CD4-positive, alpha-beta T cell (primary cell): ENCODE data around the gene PRTG. TPM values are rescaled to one million over a fixed set of nuclear protein-coding genes. Genes with fewer than 3 reads are reported as not detected.
A peak's percentile ranks its signal among the peaks of the same experiment; 100 is the strongest.

Source experiments
- ATAC-seq: fragments of 200-7000 bp; cut with Tn5 transposase; one replicate; pipeline ENCODE4 v1.10.0; 2022; ENCODE audit warnings: mild to moderate bottlenecking; ENCODE audit not compliant: poor library complexity
- CTCF ChIA-PET: fragments of 350-600 bp; sonication (Branson Sonifier 250); formaldehyde crosslinking; loops from one replicate; lab custom pipeline; 2021; ENCODE audit warnings: antibody characterized with exemption, inconsistent platforms; lab: Charles Lee
- POLR2A ChIA-PET: fragments of 350-600 bp; sonication (Branson Sonifier 250); formaldehyde crosslinking; loops from one replicate; lab custom pipeline; 2021; ENCODE audit warnings: antibody characterized with exemption, inconsistent platforms; lab: Charles Lee
- DNase-seq, 14 experiments: peaks; one replicate each; pipeline ENCODE4 v3.0.0-alpha.2; 2013 to 2020; ENCODE audit warnings: mixed read lengths in 2 of 14
- H3K27ac ChIP-seq, 2 donors: one replicate each; pipeline versions ENCODE4 v1.5.1 to v1.7.0; 2013; ENCODE audit warnings: low read length in 2 of 2, low read depth in 1 of 2, mild to moderate bottlenecking in 1 of 2
- H3K27me3 ChIP-seq, 2 experiments: 1 replicate in 1 of 2; 2 replicates in 1 of 2; pipeline versions ENCODE4 v1.6.1 to v1.7.0; 2013; ENCODE audit warnings: low read length in 2 of 2, control low read depth in 1 of 2, mild to moderate bottlenecking in 1 of 2, moderate library complexity in 1 of 2; ENCODE audit not compliant: insufficient read depth in 2 of 2, control insufficient read depth in 1 of 2
- H3K36me3 ChIP-seq: one replicate; pipeline ENCODE4 v1.6.1; 2013; ENCODE audit warnings: low read length, control low read depth; ENCODE audit not compliant: insufficient read depth
- H3K4me1 ChIP-seq: one replicate; pipeline ENCODE4 v1.6.1; 2013; ENCODE audit warnings: low read length, control low read depth; ENCODE audit not compliant: insufficient read depth
- H3K4me3 ChIP-seq: one replicate; pipeline ENCODE4 v1.5.1; 2013; ENCODE audit warnings: mild to moderate bottlenecking, low read length, moderate library complexity
- H3K9me3 ChIP-seq, 2 experiments: 1 replicate in 1 of 2; 2 replicates in 1 of 2; pipeline versions ENCODE4 v1.6.1 to v1.7.0; 2013; ENCODE audit warnings: low read length in 2 of 2, mild to moderate bottlenecking in 2 of 2, control low read depth in 1 of 2, moderate library complexity in 1 of 2; ENCODE audit not compliant: control insufficient read depth in 1 of 2, insufficient read depth in 1 of 2
- H3K27ac Mint-ChIP-seq: one replicate; pipeline ENCODE4 v1.8.0; 2020; ENCODE audit warnings: mixed read lengths
- H3K27me3 Mint-ChIP-seq: one replicate; pipeline ENCODE4 v1.8.0; 2021; ENCODE audit warnings: mixed read lengths
- H3K36me3 Mint-ChIP-seq: one replicate; pipeline ENCODE4 v1.8.0; 2021; ENCODE audit warnings: low read depth, mixed read lengths
- H3K4me1 Mint-ChIP-seq: one replicate; pipeline ENCODE4 v1.8.0; 2021; ENCODE audit warnings: low read depth, mixed read lengths
- H3K4me3 Mint-ChIP-seq: one replicate; pipeline ENCODE4 v1.8.0; 2020; ENCODE audit warnings: mild to moderate bottlenecking, mixed read lengths
- H3K9me3 Mint-ChIP-seq: one replicate; pipeline ENCODE4 v1.8.0; 2020; ENCODE audit warnings: mixed read lengths
- intact Hi-C, 2 experiments: fragments of 100-400 bp; cut with DNase I in 1 of 2; cut with micrococcal nuclease in 1 of 2; formaldehyde crosslinking; loops; one replicate each; pipeline versions ENCODE4 v1.15.1 to v1.9.0; 2023 to 2025; cut with DNase I, micrococcal nuclease
- total RNA-seq, 174 experiments: library from RNA in 2 of 174; stranded (reverse) in 2 of 174; gene quantifications; one replicate each; pipeline ENCODE4 v1.2.3 and lab custom pipeline; 2021 to 2026
- TF ChIP-seq, protein P1 (sequence below): fragments of 200-600 bp; IDR thresholded peaks from one replicate; pipeline ENCODE4 v1.8.0; 2022; ENCODE audit warnings: antibody characterized with exemption, mild to moderate bottlenecking

PRTG gene
- total RNA-seq, 2 experiments from 2014 or later, result not detected

- no peaks in the 10 kb centered on the region for H3K36me3 ChIP-seq
- no peaks in the 10 kb centered on the region for H3K36me3 Mint-ChIP-seq
- H3K4me3 Mint-ChIP-seq, result peak overlapping the region; percentile 81
- ATAC-seq (no peak), DNase-seq (no peak)
- H3K27ac Mint-ChIP-seq, result no peak overlapping the region
- peaks cover 10% of the 10 kb centered on the region for H3K4me1 ChIP-seq
- no peak overlapping the region for H3K4me3 ChIP-seq
- no peaks in the 10 kb centered on the region for H3K4me1 Mint-ChIP-seq
- TF ChIP-seq, protein P1, sequence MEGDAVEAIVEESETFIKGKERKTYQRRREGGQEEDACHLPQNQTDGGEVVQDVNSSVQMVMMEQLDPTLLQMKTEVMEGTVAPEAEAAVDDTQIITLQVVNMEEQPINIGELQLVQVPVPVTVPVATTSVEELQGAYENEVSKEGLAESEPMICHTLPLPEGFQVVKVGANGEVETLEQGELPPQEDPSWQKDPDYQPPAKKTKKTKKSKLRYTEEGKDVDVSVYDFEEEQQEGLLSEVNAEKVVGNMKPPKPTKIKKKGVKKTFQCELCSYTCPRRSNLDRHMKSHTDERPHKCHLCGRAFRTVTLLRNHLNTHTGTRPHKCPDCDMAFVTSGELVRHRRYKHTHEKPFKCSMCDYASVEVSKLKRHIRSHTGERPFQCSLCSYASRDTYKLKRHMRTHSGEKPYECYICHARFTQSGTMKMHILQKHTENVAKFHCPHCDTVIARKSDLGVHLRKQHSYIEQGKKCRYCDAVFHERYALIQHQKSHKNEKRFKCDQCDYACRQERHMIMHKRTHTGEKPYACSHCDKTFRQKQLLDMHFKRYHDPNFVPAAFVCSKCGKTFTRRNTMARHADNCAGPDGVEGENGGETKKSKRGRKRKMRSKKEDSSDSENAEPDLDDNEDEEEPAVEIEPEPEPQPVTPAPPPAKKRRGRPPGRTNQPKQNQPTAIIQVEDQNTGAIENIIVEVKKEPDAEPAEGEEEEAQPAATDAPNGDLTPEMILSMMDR, result no peak
- H3K27ac ChIP-seq, result no peak overlapping the region
- H3K27me3 ChIP-seq, result peaks cover 28 to 57% of the 10 kb centered on the region in 2 experiments
- H3K9me3 Mint-ChIP-seq, result no peaks in the 10 kb centered on the region
- intact Hi-C loops, result no loop called here
- peaks cover 0 to 5% of the 10 kb centered on the region in 2 experiments for H3K9me3 ChIP-seq
- ChIA-PET CTCF (no interaction called here), POLR2A (no interaction called here)
- peaks cover 42% of the 10 kb centered on the region for H3K27me3 Mint-ChIP-seq
Observed at GRCh38 chr15:55589287-55589686, 153.7 kb downstream of the PRTG start.

- Histone ChIP-seq H3K27ac (no peak overlapping the region), H3K4me3 (peak overlapping the region; percentile 22), H3K27me3 (peaks cover 31 to 63% of the 10 kb centered on the region in 2 experiments), H3K4me1 (peaks cover 10% of the 10 kb centered on the region), H3K9me3 (peaks cover 0 to 5% of the 10 kb centered on the region in 2 experiments), H3K36me3 (no peaks in the 10 kb centered on the region)
- TF ChIP-seq, protein P1, result no peak
- DNase-seq, result no peak
- H3K9me3 Mint-ChIP-seq, result no peaks in the 10 kb centered on the region
- ChIA-PET CTCF (no interaction called here), POLR2A (no interaction called here)
- no peak overlapping the region for H3K27ac Mint-ChIP-seq
- no peak for ATAC-seq
- no peaks in the 10 kb centered on the region for H3K4me1 Mint-ChIP-seq
- H3K4me3 Mint-ChIP-seq, result peak overlapping the region; percentile 81
- peaks cover 46% of the 10 kb centered on the region for H3K27me3 Mint-ChIP-seq
- H3K36me3 Mint-ChIP-seq, result no peaks in the 10 kb centered on the region
- intact Hi-C loops, result no loop called here
Observed at GRCh38 chr15:55588815-55589115, 154.2 kb downstream of the PRTG start.

- peaks cover 31 to 65% of the 10 kb centered on the region in 2 experiments for H3K27me3 ChIP-seq
- peak within 1 kb of the TSS; percentile 32 for H3K4me3 ChIP-seq
- CTCF ChIA-PET, result no interaction called here
Observed at GRCh38 chr15:55588070-55588814, 154.7 kb downstream of the PRTG start, which contains the start of gene PYGO1. Gene PYGO1 (minus strand): TSS chr15:55588345. CDS start chr15:55587883, 462 bp downstream.

More at GRCh38 chr15:55588070-55588814, 154.7 kb downstream of the PRTG start, which contains the start of gene PYGO1:
- TF ChIP-seq, protein P1, result no peak
- H3K9me3 Mint-ChIP-seq, result no peaks in the 10 kb centered on the region
- Histone ChIP-seq H3K27ac (no peak within 1 kb of the TSS), H3K9me3 (peaks cover 0 to 5% of the 10 kb centered on the region in 2 experiments), H3K36me3 (no peaks in the 10 kb centered on the region), H3K4me1 (peaks cover 10% of the 10 kb centered on the region)
- ATAC-seq, result peak; percentile 57
- H3K27ac Mint-ChIP-seq, result no peak within 1 kb of the TSS
- peak within 1 kb of the TSS; percentile 81 for H3K4me3 Mint-ChIP-seq
- POLR2A ChIA-PET, result no interaction called here
- H3K4me1 Mint-ChIP-seq, result no peaks in the 10 kb centered on the region
- intact Hi-C loops, result no loop called here
- H3K36me3 Mint-ChIP-seq, result no peaks in the 10 kb centered on the region
- peaks cover 50% of the 10 kb centered on the region for H3K27me3 Mint-ChIP-seq
- DNase-seq, result peak in 12 of 14 experiments; percentile 6 to 49 (median 14)
